ENCODE measurements around the gene RASGRF2.

DNA sequence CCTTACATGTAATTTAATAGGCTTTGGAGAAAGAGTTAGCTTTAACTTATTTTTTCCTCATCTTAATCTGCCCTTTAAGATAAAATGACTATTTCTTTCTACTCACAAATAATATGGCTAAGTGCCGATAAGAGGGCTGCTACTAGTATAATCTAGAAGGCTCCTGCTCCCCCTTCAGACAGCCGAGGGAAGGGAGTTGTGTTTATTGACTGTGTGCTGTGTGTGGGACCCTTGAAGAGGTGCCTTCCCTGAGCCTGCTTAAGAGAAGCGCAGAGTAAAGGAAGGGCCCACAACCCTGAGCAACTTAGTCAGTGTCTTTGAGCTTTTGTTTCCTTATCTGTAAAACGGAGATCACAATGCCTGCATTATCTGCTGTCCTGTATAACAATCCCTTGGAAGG is 244.9 kb downstream of the RASGRF2 start:
- TF ChIP-seq, protein P1, sequence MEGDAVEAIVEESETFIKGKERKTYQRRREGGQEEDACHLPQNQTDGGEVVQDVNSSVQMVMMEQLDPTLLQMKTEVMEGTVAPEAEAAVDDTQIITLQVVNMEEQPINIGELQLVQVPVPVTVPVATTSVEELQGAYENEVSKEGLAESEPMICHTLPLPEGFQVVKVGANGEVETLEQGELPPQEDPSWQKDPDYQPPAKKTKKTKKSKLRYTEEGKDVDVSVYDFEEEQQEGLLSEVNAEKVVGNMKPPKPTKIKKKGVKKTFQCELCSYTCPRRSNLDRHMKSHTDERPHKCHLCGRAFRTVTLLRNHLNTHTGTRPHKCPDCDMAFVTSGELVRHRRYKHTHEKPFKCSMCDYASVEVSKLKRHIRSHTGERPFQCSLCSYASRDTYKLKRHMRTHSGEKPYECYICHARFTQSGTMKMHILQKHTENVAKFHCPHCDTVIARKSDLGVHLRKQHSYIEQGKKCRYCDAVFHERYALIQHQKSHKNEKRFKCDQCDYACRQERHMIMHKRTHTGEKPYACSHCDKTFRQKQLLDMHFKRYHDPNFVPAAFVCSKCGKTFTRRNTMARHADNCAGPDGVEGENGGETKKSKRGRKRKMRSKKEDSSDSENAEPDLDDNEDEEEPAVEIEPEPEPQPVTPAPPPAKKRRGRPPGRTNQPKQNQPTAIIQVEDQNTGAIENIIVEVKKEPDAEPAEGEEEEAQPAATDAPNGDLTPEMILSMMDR (IDR thresholded peaks at IDR 0.05; ENCODE audit: low read depth, low read length, poor library complexity, severe bottlenecking) = no peak
- TF ChIP-seq EZH2phosphoT487 (IDR thresholded peaks at IDR 0.05; ENCODE audit: borderline replicate concordance, low read length) = no peak
